ENCODE results near the gene VAV3. TPM values are rescaled to one million over a fixed set of nuclear protein-coding genes. Genes with fewer than 3 reads are reported as not detected.

The VAV3 gene
- total and polyA plus RNA-seq, 10 of the 15 experiments (the other 5 are each of a cell fraction or from before 2014, with no cell fraction given): 0.84 to 5.5 (median 3.4) TPM

DNA sequence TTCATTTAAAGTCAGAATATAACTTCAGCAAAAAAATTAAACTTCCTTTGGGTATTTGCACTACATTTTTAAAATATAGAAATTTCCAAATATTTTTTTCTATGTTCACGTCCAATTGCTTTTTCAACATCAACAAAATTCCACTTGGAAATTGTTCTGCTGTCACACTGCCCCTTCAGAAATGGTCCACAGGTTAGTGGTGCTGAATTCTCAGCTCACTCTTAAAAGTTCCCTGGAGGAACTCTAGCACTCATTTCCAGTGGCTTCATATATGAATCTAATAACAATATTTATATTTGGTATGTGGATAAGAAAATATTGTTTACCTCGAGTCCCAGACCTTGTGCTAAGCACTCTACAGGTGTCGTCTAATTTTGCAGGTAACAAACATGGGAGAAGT, 27.4 kb upstream of the VAV3 start:
- WGBS (ENCODE audit: insufficient coverage, insufficient replicate concordance, low lambda C conversion rate, missing lambda C conversion rate): 18% methylated on average over 3 of the region's 3 CpGs
- Histone ChIP-seq H3K4me3 (no peak overlapping the region), H3K4me2 (ENCODE audit: control insufficient read depth, insufficient read depth) (no peak overlapping the region), H3K9ac (ENCODE audit: control insufficient read depth, insufficient read depth, low read length) (no peak overlapping the region), H3K27ac (ENCODE audit: control insufficient read depth, insufficient read depth) (no peak overlapping the region), H4K20me1 (ENCODE audit: control insufficient read depth, insufficient read depth) (no peaks in the 10 kb centered on the region), H3K79me2 (ENCODE audit: control insufficient read depth, insufficient read depth, low read length) (no peaks in the 10 kb centered on the region), H3K9me3 (replicated peaks; ENCODE audit: control insufficient read depth, insufficient read depth, low read length) (no peaks in the 10 kb centered on the region), H3K36me3 (ENCODE audit: control insufficient read depth in 2 of 2, insufficient read depth in 2 of 2, low read length in 1 of 2) (no peaks in the 10 kb centered on the region), H2AFZ (ENCODE audit: control insufficient read depth, low read depth, low read length) (no peak overlapping the region), H3K27me3 (replicated peaks in 1 of 2; ENCODE audit: control insufficient read depth in 2 of 2, insufficient read depth in 2 of 2, low read length in 1 of 2) (no peaks in the 10 kb centered on the region; a peak in 2 of 4 replicates), H3K4me1 (ENCODE audit: control insufficient read depth, insufficient read depth, low read length) (no peaks in the 10 kb centered on the region)
- CTCF ChIA-PET: no interaction called here
- intact Hi-C loops (cut with micrococcal nuclease; ENCODE audit: unreplicated experiment): no loop called here
- ATAC-seq (no peak), FAIRE-seq (no peak), DNase-seq (ENCODE audit: low read depth, low spot score) (no peak)
- SMC1A ChIA-PET (ENCODE audit: uncharacterized antibody, unreplicated experiment): interaction anchor here (0.6 kb wide), 1 partner anchor 190 kb away, joined by 3 read pairs; no protein-coding TSS in a partner anchor
- POLR2A ChIA-PET: no interaction called here
- BruUV-seq (replicated peaks): no TSS peak
- TF ChIP-seq, protein P1, sequence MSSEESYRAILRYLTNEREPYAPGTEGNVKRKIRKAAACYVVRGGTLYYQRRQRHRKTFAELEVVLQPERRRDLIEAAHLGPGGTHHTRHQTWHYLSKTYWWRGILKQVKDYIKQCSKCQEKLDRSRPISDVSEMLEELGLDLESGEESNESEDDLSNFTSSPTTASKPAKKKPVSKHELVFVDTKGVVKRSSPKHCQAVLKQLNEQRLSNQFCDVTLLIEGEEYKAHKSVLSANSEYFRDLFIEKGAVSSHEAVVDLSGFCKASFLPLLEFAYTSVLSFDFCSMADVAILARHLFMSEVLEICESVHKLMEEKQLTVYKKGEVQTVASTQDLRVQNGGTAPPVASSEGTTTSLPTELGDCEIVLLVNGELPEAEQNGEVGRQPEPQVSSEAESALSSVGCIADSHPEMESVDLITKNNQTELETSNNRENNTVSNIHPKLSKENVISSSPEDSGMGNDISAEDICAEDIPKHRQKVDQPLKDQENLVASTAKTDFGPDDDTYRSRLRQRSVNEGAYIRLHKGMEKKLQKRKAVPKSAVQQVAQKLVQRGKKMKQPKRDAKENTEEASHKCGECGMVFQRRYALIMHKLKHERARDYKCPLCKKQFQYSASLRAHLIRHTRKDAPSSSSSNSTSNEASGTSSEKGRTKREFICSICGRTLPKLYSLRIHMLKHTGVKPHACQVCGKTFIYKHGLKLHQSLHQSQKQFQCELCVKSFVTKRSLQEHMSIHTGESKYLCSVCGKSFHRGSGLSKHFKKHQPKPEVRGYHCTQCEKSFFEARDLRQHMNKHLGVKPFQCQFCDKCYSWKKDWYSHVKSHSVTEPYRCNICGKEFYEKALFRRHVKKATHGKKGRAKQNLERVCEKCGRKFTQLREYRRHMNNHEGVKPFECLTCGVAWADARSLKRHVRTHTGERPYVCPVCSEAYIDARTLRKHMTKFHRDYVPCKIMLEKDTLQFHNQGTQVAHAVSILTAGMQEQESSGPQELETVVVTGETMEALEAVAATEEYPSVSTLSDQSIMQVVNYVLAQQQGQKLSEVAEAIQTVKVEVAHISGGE (CRISPR knock-in tag; IDR thresholded peaks at IDR 0.05): no peak
- TF ChIP-seq, protein P2, sequence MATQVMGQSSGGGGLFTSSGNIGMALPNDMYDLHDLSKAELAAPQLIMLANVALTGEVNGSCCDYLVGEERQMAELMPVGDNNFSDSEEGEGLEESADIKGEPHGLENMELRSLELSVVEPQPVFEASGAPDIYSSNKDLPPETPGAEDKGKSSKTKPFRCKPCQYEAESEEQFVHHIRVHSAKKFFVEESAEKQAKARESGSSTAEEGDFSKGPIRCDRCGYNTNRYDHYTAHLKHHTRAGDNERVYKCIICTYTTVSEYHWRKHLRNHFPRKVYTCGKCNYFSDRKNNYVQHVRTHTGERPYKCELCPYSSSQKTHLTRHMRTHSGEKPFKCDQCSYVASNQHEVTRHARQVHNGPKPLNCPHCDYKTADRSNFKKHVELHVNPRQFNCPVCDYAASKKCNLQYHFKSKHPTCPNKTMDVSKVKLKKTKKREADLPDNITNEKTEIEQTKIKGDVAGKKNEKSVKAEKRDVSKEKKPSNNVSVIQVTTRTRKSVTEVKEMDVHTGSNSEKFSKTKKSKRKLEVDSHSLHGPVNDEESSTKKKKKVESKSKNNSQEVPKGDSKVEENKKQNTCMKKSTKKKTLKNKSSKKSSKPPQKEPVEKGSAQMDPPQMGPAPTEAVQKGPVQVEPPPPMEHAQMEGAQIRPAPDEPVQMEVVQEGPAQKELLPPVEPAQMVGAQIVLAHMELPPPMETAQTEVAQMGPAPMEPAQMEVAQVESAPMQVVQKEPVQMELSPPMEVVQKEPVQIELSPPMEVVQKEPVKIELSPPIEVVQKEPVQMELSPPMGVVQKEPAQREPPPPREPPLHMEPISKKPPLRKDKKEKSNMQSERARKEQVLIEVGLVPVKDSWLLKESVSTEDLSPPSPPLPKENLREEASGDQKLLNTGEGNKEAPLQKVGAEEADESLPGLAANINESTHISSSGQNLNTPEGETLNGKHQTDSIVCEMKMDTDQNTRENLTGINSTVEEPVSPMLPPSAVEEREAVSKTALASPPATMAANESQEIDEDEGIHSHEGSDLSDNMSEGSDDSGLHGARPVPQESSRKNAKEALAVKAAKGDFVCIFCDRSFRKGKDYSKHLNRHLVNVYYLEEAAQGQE (IDR thresholded peaks at IDR 0.05; ENCODE audit: low read depth, low read length): peak; percentile 48; the same call in 1 of the 2 replicates
- in situ Hi-C loops (cut with MboI): no loop called here
- RAD21 ChIA-PET (ENCODE audit: unreplicated experiment): interaction anchor here (0.6 kb wide), 1 partner anchor 740 kb away, joined by 3 read pairs; no protein-coding TSS in a partner anchor

Data from GM12878 (cell line).